Muscle layer of colon (tissue), 2 donors: ENCODE data around the gene CEP43.

Source experiments
- H3K27ac ChIP-seq: one replicate; pipeline ENCODE4 v1.7.0; 2013; ENCODE audit warnings: low read depth, mild to moderate bottlenecking, low read length, moderate library complexity
- H3K27me3 ChIP-seq, 2 donors: one replicate each; pipeline ENCODE4 v1.7.0; 2013; ENCODE audit warnings: low read length in 2 of 2, mild to moderate bottlenecking in 2 of 2; ENCODE audit not compliant: insufficient read depth in 2 of 2, control insufficient read depth in 1 of 2
- H3K36me3 ChIP-seq: one replicate; pipeline ENCODE4 v1.7.0; 2013; ENCODE audit warnings: mild to moderate bottlenecking, low read length; ENCODE audit not compliant: insufficient read depth
- H3K4me1 ChIP-seq: one replicate; pipeline ENCODE4 v1.7.0; 2013; ENCODE audit warnings: mild to moderate bottlenecking, low read length; ENCODE audit not compliant: insufficient read depth
- H3K4me3 ChIP-seq, 2 donors: one replicate each; pipeline ENCODE4 v1.7.0; 2013; ENCODE audit warnings: low read length in 2 of 2, low read depth in 1 of 2, mild to moderate bottlenecking in 1 of 2, moderate library complexity in 1 of 2
- H3K9ac ChIP-seq: one replicate; pipeline ENCODE4 v1.7.0; 2013; ENCODE audit warnings: low read length
- H3K9me3 ChIP-seq: one replicate; pipeline ENCODE4 v1.7.0; 2013; ENCODE audit warnings: mild to moderate bottlenecking, low read length
- donor health status: abdominal sarcoma.
- donor health status: Adenocarcinoma of cecum.

The CEP43 gene

GRCh38 chr6:166997348-166997747 is 1.8 kb upstream of the CEP43 start:
- no peak overlapping the region for H3K27ac ChIP-seq

DNA sequence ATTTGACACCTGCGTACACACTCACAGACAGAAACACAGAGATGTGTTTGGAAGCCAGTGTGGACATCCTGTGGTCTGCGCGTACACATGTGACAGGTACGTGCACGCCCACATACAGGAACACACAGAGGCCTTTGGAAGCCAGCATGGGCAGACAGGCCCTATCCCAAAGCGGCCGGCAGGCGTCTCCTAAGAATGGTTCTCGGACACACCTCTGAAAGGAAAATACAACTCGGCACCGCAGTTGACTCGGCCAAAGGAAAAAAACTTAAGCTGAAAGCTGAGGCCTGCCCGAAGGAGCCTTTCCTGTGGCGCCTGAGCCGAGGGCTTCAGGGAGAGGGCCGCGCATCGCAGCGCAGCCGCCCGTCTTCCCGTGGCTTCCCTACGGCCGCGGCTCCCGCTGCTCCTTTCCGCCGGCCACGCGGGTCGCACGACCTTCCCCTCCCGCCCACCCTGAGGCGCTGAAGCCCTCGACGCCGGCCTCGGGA is 1.4 kb upstream of the CEP43 start:
- Histone ChIP-seq H3K27me3 (no peaks in the 10 kb centered on the region), H3K9ac (peak overlapping the region; percentile 2), H3K9me3 (no peaks in the 10 kb centered on the region), H3K4me3 (peak overlapping the region in 1 of 2 donors; percentile 75), H3K36me3 (no peaks in the 10 kb centered on the region), H3K4me1 (peaks cover 19% of the 10 kb centered on the region), H3K27ac (no peak overlapping the region)

More at GRCh38 chr6:166997348-166997747, 1.8 kb upstream of the CEP43 start:
- Histone ChIP-seq H3K9me3 (no peaks in the 10 kb centered on the region), H3K4me1 (peaks cover 19% of the 10 kb centered on the region), H3K9ac (peak overlapping the region; percentile 2), H3K36me3 (no peaks in the 10 kb centered on the region), H3K27me3 (no peaks in the 10 kb centered on the region), H3K4me3 (peak overlapping the region in 1 of 2 donors; percentile 75)

- H3K36me3 ChIP-seq, result no peaks in the 10 kb centered on the region
- no peaks in the 10 kb centered on the region for H3K9me3 ChIP-seq
- no peak overlapping the region for H3K9ac ChIP-seq
- no peak overlapping the region for H3K27ac ChIP-seq
- H3K4me3 ChIP-seq, result peak overlapping the region; percentile 75 to 94
- H3K27me3 ChIP-seq, result no peaks in the 10 kb centered on the region
- peaks cover 19% of the 10 kb centered on the region for H3K4me1 ChIP-seq
Measured at GRCh38 chr6:166998256-166999144, 697 bp upstream of the CEP43 start.

DNA sequence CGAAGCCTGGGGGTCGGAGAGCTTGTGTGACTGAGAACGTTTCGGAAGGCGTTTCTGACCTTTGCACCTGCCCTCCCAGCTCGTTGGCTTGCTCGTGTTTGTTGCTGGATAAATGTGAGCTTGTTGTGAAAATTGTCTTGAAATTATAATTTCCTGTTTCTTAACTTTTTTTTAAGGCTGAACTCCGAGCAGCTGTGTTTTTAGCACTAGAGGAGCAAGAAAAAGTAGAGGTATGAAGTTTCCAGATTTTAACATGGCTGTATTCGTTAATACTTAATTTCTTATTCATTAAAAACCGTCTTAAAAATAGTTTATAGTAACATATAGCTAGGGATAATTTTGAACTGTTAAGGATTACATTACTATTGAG is 672 bp downstream of the CEP43 start:
- peak overlapping the region; percentile 72 for H3K27ac ChIP-seq
- no peaks in the 10 kb centered on the region for H3K36me3 ChIP-seq
- no peaks in the 10 kb centered on the region for H3K9me3 ChIP-seq
- no peak overlapping the region for H3K9ac ChIP-seq
- peaks cover 19% of the 10 kb centered on the region for H3K4me1 ChIP-seq
- H3K4me3 ChIP-seq, result peak overlapping the region; percentile 82 to 93
- no peaks in the 10 kb centered on the region for H3K27me3 ChIP-seq

DNA sequence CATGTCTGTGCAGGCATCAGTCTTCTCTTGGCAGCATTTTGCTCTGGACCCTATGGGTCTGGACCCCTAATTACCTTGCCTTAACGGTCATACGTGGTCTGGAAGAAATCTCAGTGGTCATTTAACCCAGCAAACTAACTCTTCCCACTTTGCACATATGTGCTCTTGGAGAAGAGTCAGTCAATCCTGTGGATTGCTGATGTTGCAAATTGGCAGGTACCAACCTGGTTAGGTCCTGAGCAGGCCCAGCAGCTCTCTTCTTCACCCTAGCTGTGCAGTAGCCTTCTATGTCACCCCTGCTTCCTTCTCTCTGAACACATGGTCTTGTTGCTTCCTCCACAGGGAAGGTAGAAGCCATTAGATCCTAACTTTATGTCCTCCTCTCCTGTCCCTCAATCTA is 1.6 kb downstream of the CEP43 start:
- no peaks in the 10 kb centered on the region for H3K9me3 ChIP-seq
- no peaks in the 10 kb centered on the region for H3K36me3 ChIP-seq
- no peak overlapping the region for H3K4me3 ChIP-seq
- H3K27ac ChIP-seq, result no peak overlapping the region
- H3K27me3 ChIP-seq, result no peaks in the 10 kb centered on the region
- H3K4me1 ChIP-seq, result peaks cover 25% of the 10 kb centered on the region
- H3K9ac ChIP-seq, result no peak overlapping the region

DNA sequence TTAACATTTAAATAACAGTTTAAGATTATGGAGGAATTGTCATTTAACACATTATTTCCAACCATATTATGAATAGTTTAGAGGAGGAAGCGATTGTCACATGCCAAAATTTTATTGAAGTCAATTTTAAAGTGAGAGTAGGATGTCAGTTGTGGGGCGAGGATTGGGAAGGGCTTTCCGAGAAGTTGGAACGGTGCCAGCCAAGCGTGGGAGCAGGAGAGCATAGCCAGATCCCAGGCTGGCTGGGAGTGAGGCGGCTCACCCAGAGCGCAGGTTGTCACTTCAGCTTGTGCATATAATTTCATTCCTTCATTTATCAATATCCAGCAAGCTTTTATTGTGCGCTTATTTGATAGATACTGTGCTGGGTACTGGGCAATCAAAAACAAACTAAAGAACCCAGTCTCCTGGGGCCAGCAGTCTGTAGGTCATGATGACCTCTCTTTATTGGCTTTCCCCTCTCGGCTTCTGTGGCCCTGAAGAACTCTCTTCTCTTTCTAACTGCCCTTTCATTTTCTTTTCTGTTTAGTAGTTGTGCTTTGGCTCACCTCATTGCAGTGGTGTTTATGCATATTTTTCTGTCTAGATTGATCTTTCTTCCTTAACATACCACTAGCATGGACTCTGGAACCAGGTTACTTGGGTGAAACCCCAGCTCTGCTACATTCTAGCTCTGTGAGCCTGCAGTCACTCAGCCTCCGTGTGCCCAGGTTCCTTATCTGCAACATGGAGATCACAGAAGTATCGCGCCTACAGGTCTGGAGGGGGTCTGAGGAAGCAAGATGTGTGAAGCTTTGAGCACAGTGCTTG is 6.4 kb downstream of the CEP43 start:
- Histone ChIP-seq H3K9me3 (no peaks in the 10 kb centered on the region), H3K4me1 (peaks cover 11% of the 10 kb centered on the region), H3K9ac (no peak overlapping the region), H3K36me3 (peaks cover 7% of the 10 kb centered on the region), H3K27me3 (no peaks in the 10 kb centered on the region), H3K27ac (no peak overlapping the region), H3K4me3 (no peak overlapping the region)

- no peaks in the 10 kb centered on the region for H3K27me3 ChIP-seq
- peaks cover 6% of the 10 kb centered on the region for H3K4me1 ChIP-seq
- H3K9ac ChIP-seq, result no peak overlapping the region
- peaks cover 11% of the 10 kb centered on the region for H3K36me3 ChIP-seq
- H3K9me3 ChIP-seq, result no peaks in the 10 kb centered on the region
- no peak overlapping the region for H3K4me3 ChIP-seq
- H3K27ac ChIP-seq, result no peak overlapping the region
Measured at GRCh38 chr6:167007985-167008384, 8.8 kb downstream of the CEP43 start.

DNA sequence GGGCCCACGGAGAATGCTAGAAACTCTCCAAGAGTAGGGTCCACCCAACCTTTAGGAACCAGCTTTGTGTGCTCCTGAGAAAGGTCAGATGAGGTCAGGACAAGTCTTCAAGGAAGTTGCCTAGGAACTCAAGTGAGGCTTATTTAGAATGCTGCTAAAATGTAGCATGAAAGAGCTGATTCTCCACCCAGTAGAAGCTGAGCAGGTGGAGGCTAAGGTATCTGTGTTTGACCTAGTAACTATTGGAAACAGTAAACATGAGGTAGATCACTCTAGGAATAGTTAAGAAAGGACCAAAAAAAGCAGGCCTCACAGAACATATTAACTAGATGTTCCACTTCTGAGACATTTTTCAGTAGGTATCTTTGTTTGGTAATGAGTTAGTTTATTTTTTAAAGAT is 13.9 kb downstream of the CEP43 start:
- no peaks in the 10 kb centered on the region for H3K9me3 ChIP-seq
- no peaks in the 10 kb centered on the region for H3K4me1 ChIP-seq
- H3K4me3 ChIP-seq, result no peak overlapping the region
- no peak overlapping the region for H3K9ac ChIP-seq
- H3K27ac ChIP-seq, result no peak overlapping the region
- peaks cover 18% of the 10 kb centered on the region for H3K36me3 ChIP-seq
- no peaks in the 10 kb centered on the region for H3K27me3 ChIP-seq

- H3K27ac ChIP-seq, result no peak overlapping the region
- H3K36me3 ChIP-seq, result peaks cover 23% of the 10 kb centered on the region
- no peaks in the 10 kb centered on the region for H3K27me3 ChIP-seq
Measured at GRCh38 chr6:167013946-167014345, 14.7 kb downstream of the CEP43 start.

GRCh38 chr6:167015302-167015701 is 16.1 kb downstream of the CEP43 start:
- no peaks in the 10 kb centered on the region for H3K27me3 ChIP-seq
- no peaks in the 10 kb centered on the region for H3K4me1 ChIP-seq
- peaks cover 27% of the 10 kb centered on the region for H3K36me3 ChIP-seq
- no peak overlapping the region for H3K9ac ChIP-seq
- H3K27ac ChIP-seq, result no peak overlapping the region
- no peak overlapping the region for H3K4me3 ChIP-seq
- no peaks in the 10 kb centered on the region for H3K9me3 ChIP-seq

More at GRCh38 chr6:167013946-167014345, 14.7 kb downstream of the CEP43 start:
- Histone ChIP-seq H3K9ac (no peak overlapping the region), H3K4me3 (no peak overlapping the region), H3K4me1 (no peaks in the 10 kb centered on the region), H3K9me3 (no peaks in the 10 kb centered on the region)

GRCh38 chr6:167020206-167020605 is 21.0 kb downstream of the CEP43 start:
- Histone ChIP-seq H3K27ac (no peak overlapping the region), H3K4me3 (no peak overlapping the region), H3K9me3 (no peaks in the 10 kb centered on the region), H3K36me3 (peaks cover 19% of the 10 kb centered on the region), H3K27me3 (no peaks in the 10 kb centered on the region), H3K4me1 (no peaks in the 10 kb centered on the region), H3K9ac (no peak overlapping the region)
